Liver (tissue), 3 donors: ENCODE data around the gene IFT25.

Experiments used
- EGR1 ChIP-seq, 2 donors: IDR thresholded peaks; 2 replicates each; pipeline ENCODE4 v1.6.1; 2016 to 2018; ENCODE audit warnings: antibody characterized with exemption in 2 of 2, low read depth in 2 of 2
- GABPA ChIP-seq, 2 donors: IDR thresholded peaks in 1 of 2; conservative IDR thresholded peaks in 1 of 2; 2 replicates each; pipeline ENCODE4 v1.6.1; 2016; ENCODE audit warnings: antibody characterized with exemption in 2 of 2, mild to moderate bottlenecking in 1 of 2, moderate library complexity in 1 of 2
- RXRA ChIP-seq, 2 donors: IDR thresholded peaks; 2 replicates each; pipeline ENCODE4 v1.6.1; 2017 to 2018; ENCODE audit warnings: antibody characterized with exemption in 2 of 2, mild to moderate bottlenecking in 1 of 2
- TAF1 ChIP-seq: conservative IDR thresholded peaks from 2 replicates; pipeline ENCODE4 v1.6.1; 2016; ENCODE audit warnings: antibody characterized with exemption, mild to moderate bottlenecking
- TF ChIP-seq, protein P1 (sequence below): IDR thresholded peaks from 2 replicates; pipeline ENCODE4 v1.6.1; 2016; ENCODE audit warnings: antibody characterized with exemption
- TF ChIP-seq, protein P2 (sequence below): fragments of 150-350 bp; IDR thresholded peaks from 2 replicates; pipeline ENCODE4 v1.5.1; 2017; ENCODE audit warnings: improper control_type of control experiment, low read depth, low read length; ENCODE audit not compliant: missing input control
- TF ChIP-seq, protein P3 (sequence below): IDR thresholded peaks from 2 replicates; pipeline ENCODE4 v1.6.1; 2016; ENCODE audit warnings: antibody characterized with exemption, mild to moderate bottlenecking
- donor health status: healthy.
- donor health status: healthy.

DNA sequence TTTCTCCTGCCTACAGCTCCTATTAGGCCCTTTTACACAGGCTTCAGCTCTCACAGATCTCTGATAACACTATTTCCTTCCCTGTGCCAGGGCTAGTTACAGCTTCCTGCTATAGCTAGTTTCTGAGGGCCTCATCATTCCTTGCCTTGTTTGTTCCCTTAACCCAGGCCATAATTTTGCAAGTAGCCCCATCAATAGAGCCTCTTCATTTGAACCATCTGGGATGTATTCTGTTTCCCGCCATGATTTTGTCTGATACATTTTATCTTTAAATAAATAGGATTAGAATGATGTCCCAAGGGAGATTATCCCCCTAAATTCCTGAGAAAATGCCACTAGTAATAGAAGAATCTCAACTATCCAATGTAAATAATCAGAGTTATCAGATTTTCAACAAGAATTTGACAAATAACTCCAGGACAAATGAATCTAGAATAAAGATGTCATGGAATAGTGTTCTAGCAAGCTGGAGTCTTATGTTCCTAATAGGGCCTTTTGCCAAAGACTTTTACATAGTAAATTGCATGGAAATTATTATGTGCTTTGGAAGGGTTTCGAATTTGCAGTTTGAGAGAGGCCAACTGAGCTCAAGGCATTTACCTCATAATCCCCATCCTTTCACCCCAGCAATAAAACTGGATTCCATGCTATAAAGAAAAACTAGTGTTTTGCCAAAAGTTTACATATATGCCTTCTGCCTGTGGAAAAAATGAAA is 16.1 kb downstream of the IFT25 start:
- TF ChIP-seq GABPA (IDR thresholded peaks at IDR 0.05 in 1 of 2, conservative IDR thresholded peaks at IDR 0.05 in 1 of 2) (no peak), TAF1 (no peak), EGR1 (IDR thresholded peaks at IDR 0.05; ENCODE audit: low read depth in 2 of 2) (no peak), RXRA (IDR thresholded peaks at IDR 0.05) (no peak)
- TF ChIP-seq, protein P1, sequence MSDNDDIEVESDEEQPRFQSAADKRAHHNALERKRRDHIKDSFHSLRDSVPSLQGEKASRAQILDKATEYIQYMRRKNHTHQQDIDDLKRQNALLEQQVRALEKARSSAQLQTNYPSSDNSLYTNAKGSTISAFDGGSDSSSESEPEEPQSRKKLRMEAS: no peak
- TF ChIP-seq, protein P2, sequence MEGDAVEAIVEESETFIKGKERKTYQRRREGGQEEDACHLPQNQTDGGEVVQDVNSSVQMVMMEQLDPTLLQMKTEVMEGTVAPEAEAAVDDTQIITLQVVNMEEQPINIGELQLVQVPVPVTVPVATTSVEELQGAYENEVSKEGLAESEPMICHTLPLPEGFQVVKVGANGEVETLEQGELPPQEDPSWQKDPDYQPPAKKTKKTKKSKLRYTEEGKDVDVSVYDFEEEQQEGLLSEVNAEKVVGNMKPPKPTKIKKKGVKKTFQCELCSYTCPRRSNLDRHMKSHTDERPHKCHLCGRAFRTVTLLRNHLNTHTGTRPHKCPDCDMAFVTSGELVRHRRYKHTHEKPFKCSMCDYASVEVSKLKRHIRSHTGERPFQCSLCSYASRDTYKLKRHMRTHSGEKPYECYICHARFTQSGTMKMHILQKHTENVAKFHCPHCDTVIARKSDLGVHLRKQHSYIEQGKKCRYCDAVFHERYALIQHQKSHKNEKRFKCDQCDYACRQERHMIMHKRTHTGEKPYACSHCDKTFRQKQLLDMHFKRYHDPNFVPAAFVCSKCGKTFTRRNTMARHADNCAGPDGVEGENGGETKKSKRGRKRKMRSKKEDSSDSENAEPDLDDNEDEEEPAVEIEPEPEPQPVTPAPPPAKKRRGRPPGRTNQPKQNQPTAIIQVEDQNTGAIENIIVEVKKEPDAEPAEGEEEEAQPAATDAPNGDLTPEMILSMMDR: no peak
- TF ChIP-seq, protein P3, sequence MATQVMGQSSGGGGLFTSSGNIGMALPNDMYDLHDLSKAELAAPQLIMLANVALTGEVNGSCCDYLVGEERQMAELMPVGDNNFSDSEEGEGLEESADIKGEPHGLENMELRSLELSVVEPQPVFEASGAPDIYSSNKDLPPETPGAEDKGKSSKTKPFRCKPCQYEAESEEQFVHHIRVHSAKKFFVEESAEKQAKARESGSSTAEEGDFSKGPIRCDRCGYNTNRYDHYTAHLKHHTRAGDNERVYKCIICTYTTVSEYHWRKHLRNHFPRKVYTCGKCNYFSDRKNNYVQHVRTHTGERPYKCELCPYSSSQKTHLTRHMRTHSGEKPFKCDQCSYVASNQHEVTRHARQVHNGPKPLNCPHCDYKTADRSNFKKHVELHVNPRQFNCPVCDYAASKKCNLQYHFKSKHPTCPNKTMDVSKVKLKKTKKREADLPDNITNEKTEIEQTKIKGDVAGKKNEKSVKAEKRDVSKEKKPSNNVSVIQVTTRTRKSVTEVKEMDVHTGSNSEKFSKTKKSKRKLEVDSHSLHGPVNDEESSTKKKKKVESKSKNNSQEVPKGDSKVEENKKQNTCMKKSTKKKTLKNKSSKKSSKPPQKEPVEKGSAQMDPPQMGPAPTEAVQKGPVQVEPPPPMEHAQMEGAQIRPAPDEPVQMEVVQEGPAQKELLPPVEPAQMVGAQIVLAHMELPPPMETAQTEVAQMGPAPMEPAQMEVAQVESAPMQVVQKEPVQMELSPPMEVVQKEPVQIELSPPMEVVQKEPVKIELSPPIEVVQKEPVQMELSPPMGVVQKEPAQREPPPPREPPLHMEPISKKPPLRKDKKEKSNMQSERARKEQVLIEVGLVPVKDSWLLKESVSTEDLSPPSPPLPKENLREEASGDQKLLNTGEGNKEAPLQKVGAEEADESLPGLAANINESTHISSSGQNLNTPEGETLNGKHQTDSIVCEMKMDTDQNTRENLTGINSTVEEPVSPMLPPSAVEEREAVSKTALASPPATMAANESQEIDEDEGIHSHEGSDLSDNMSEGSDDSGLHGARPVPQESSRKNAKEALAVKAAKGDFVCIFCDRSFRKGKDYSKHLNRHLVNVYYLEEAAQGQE: no peak
